Islet of Langerhans (tissue), 1 donor: ENCODE measurements around the gene ZCCHC7.
A peak's percentile ranks its signal among the peaks of the same experiment; 100 is the strongest.
"Not testable (repeated sequence)": the region's sequence is repeated elsewhere in the genome, so short reads cannot be mapped to it uniquely, and the experiment has no call there.

Source experiments
- FAIRE-seq: peaks from one replicate; lab custom pipeline; 2011; peaks lifted over from hg19 to GRCh38; lab: Jason Lieb, UNC

ZCCHC7 gene

GRCh38 chr9:37121881-37122280, 1.5 kb downstream of the ZCCHC7 start:
- no peak for FAIRE-seq

- FAIRE-seq, result no peak
Observed at GRCh38 chr9:37126214-37126788, 5.9 kb downstream of the ZCCHC7 start.

- no peak for FAIRE-seq
Observed at GRCh38 chr9:37127018-37127417, 6.6 kb downstream of the ZCCHC7 start.

GRCh38 chr9:37128051-37128450, 7.7 kb downstream of the ZCCHC7 start:
- FAIRE-seq, result no peak

- FAIRE-seq, result no peak
Observed at GRCh38 chr9:37134166-37134565, 13.8 kb downstream of the ZCCHC7 start.

- FAIRE-seq, result no peak
Observed at GRCh38 chr9:37141015-37141414, 20.6 kb downstream of the ZCCHC7 start.

- peak; percentile 33 for FAIRE-seq
Observed at GRCh38 chr9:37144762-37145161, 24.4 kb downstream of the ZCCHC7 start.

GRCh38 chr9:37146410-37146809, 26.0 kb downstream of the ZCCHC7 start:
- FAIRE-seq, result no peak

- no peak for FAIRE-seq
Observed at GRCh38 chr9:37148181-37148580, 27.8 kb downstream of the ZCCHC7 start.

GRCh38 chr9:37149666-37150308, 29.4 kb downstream of the ZCCHC7 start:
- no peak for FAIRE-seq

- no peak for FAIRE-seq
Observed at GRCh38 chr9:37150415-37150814, 30.0 kb downstream of the ZCCHC7 start.

GRCh38 chr9:37151812-37152211, 31.4 kb downstream of the ZCCHC7 start:
- no peak for FAIRE-seq

GRCh38 chr9:37152365-37152764, 32.0 kb downstream of the ZCCHC7 start:
- FAIRE-seq, result no peak

- no peak for FAIRE-seq
Observed at GRCh38 chr9:37155601-37156000, 35.2 kb downstream of the ZCCHC7 start.

GRCh38 chr9:37156205-37156604, 35.8 kb downstream of the ZCCHC7 start:
- no peak for FAIRE-seq

GRCh38 chr9:37156781-37157356, 36.5 kb downstream of the ZCCHC7 start:
- FAIRE-seq, result no peak

- no peak for FAIRE-seq
Observed at GRCh38 chr9:37157726-37158377, 37.5 kb downstream of the ZCCHC7 start.

GRCh38 chr9:37163299-37163698, 42.9 kb downstream of the ZCCHC7 start:
- FAIRE-seq, result no peak

GRCh38 chr9:37164335-37164734, 44.0 kb downstream of the ZCCHC7 start:
- not testable (repeated sequence) for FAIRE-seq

GRCh38 chr9:37165644-37166043, 45.3 kb downstream of the ZCCHC7 start:
- FAIRE-seq, result no peak

GRCh38 chr9:37167456-37168047, 47.2 kb downstream of the ZCCHC7 start:
- FAIRE-seq, result no peak

- no peak for FAIRE-seq
Observed at GRCh38 chr9:37172557-37172956, 52.2 kb downstream of the ZCCHC7 start.

- FAIRE-seq, result no peak
Observed at GRCh38 chr9:37174247-37174646, 53.9 kb downstream of the ZCCHC7 start.
